ENCODE data around the gene PIAS3.
"Not testable (repeated sequence)": the region's sequence is repeated elsewhere in the genome, so short reads cannot be mapped to it uniquely, and the experiment has no call there.

PIAS3 gene

DNA sequence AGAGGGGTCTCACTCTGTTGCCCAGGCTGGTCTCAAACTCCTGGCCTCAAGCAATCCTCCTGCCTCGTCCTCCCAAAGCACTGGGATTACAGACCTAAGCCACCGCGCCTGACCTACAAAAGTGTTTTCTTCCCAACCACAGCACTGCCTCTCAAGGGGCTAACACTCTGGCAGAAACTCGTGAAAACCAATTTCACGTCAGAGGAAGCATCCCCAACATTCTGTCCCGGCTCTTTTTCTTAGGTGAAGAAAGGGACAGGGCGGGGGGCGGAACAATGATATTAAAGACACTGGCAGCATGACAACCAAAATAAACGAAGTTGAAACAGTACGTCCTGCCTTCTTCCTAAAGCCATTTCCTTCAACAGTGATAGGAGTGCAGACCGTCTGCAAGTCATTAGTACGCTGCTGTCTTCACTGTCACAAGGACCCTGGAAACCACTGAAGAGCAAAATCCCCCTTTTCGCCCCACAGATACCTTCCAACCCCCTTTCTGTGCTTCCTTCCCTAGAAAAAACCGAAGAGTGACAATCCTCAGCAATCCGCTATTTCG, 36.0 kb downstream of the PIAS3 start:
- DNase-seq: not testable (repeated sequence)

DNA sequence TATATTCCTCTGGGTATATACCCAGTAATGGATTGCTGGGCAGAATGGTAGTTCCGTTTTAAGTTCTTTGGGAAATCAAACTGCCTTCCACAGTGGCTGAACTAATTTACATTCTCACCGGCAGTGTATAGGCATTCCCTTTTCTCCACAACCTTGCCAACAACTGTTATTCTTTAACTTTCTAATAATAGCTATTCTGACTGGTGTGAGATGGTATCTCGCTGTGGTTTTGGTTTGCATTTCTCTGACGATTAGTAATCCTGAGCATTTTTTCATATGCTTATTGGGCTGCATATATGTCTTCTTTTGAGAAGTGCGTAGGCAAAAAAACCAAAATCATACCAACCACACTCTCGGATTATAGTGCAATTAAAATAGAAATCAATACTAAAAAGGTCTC, 40.8 kb downstream of the PIAS3 start:
- not testable (repeated sequence) for DNase-seq

DNA sequence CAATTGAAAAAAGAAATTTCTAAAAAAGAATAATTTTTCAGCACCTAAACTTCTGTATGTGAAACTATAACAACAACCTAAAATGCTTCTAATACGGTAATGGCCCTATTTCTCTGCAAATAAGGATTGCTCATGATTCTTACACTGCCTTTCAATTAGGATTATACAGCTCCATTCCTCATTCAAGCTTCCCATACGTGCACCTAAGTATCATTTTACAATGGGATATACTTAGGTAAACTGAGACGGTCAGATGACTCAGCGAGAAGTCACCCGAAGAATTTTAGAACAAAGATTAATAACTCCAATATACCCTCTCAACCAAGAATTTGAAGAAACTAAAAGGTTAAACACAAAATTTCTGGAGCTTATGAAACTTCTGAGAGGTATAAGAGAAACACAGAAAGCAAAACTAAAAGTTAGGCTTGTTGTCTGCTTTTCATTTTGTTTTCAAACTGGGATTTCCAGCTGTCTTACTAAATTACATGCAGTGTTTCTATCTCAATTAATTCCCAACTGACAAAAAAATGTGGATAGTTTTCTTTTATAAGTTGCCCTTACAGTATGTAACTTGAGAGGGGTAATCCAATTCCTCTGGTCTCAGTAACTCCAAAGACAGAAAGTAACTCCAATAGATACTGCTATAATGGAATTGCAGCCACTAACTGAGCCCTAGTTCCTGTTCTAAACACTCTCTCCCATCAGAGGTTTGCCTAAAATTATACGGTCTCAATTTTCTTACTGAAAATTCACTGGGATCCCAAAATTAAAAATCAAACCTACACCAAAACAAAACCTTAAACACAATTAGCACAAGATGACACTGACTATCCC, 45.7 kb downstream of the PIAS3 start:
- not testable (repeated sequence) for DNase-seq

DNA sequence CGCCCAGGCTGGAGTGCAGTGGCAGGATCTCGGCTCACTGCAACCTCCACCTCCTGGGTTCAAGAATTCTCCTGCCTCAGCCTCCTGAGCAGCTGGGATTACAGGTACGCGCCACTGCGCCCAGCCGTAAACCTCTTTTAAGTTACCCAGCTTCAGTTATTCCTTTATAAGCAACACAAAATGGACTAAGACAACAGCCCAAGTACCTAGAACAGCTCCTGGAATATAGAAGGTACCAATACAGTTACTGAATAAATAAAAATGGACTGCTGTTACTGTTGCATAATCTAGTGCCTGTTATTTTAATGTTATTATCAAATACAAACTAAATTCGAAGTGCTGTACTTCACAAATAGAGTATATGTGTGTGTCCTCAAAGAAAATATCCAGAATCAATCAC, 52.0 kb downstream of the PIAS3 start:
- DNase-seq: no peak

DNA sequence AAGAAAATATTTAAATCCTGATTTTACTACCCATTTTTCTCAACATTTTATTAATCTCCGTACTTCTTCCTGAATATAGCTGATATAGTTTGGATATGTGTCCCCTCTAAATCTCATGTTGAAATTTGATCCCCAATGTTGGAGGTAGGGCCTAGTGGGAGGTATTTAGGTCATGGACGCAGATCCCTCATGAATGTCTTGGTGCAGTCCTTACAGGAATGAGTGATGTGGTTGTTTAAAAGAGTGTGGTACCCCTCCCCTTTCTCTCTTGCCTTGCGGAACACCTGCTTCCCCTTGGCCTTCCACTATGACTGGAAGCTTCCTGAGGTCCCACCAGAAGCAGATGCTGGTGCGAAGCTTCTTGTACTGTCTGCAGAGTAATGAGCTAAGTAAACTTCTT, 52.5 kb downstream of the PIAS3 start:
- DNase-seq: no peak

DNA sequence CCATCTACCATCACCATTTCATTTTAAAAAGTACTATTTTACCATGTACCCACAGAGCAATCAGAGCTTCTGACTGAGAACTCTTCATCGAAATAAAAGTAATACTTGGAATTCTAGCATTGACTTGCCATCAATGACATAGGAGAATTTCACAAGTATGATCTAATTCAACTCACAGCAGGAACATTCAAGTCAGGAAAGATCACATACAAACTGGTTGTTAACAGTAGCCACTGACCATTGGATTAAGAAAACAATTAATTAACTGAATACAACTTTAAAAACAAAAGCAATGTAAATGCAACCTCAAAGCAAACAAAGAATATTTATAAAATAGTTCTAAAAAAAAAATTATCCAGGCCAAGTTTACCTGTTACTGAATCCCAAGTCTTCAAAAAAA, 53.8 kb downstream of the PIAS3 start:
- DNase-seq: no peak

DNA sequence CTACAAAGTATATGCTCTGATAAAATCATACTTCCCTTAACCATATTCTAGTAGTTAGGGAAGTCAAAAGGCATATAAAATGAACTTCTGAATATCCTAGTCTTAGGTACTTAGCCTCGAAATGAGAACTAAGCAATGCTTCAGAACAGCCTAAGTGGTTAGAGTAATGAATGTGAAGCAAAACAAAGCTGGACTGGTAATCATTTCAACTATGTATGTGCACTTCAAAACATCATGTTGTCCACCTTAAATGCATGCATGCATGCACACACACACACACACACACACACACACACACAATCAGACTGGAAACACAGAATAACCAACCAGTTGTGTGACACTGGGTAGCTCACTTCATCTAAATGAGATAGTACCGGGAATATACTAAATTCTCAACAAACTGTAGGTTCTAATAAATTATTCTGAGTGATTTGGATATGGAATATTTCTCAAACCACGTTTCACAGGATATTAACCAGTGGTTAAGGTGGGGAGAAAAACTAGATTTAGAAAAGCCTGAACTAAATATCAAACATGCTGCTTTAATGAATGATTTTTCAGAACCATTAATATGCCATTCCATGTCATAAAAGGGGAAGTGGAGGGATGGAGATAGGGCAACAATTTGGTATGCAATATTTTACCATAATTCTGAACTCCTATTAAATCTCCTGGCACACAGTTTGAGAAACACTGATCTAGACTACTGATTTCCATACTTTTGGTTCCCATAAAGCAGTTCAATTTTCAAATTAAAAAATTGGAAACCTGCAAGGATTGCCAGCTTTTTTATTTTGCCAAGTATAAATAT, 54.4 kb downstream of the PIAS3 start:
- DNase-seq: no peak

DNA sequence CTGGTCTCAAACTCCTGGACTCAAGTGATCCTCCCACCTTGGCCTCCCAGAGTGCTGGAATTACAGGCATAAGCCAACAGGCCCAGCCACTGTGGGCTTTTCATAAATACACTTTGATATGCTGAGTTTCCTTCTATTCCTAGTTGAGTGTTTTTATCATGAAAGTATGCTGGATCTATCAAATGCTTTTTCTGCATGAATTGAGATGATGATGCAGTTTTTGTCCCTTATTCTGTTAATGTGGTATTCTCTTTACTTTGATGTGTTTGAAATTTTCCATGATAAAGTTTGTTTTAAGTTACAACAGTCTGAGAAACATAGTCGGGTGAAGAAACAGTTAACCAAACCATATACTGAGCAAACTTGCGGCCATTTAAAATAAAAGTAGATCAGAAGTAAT, 59.1 kb downstream of the PIAS3 start:
- no peak for DNase-seq

Data from cortex of kidney (tissue), 1 donor.